K562 (cell line): ENCODE measurements around the gene HSPE1. TPM values are rescaled to one million over a fixed set of nuclear protein-coding genes. Genes with fewer than 3 reads are reported as not detected.

Experiments used
- ATAC-seq: fragments of 200-7000 bp; cut with Tn5 transposase; 3 replicates; pipeline ENCODE4 v1.9.1; 2020; ENCODE audit warnings: moderate library complexity
- BruUV-seq: library from RNA; stranded (reverse); fragments of 400-500 nt; replicated peaks from 2 replicates; lab custom pipeline; 2021; lab: Mats Ljungman, UMichigan
- CTCF ChIA-PET: fragments of 300-600 bp; formaldehyde crosslinking; extraction: SDS; loops from one replicate; lab custom pipeline; 2021; ENCODE audit warnings: low intra/inter-chr PET ratio; lab: Yijun Ruan, JAX
- POLR2A ChIA-PET: fragments of 300-600, 350-650 bp; sonication (Branson Sonifier 250); formaldehyde crosslinking; extraction: SDS; loops from one replicate; lab custom pipeline; 2021; ENCODE audit warnings: antibody characterized with exemption, inconsistent platforms; lab: Yijun Ruan, JAX
- DNase-seq, 4 experiments: peaks; one replicate each; pipeline versions ENCODE4 v3.0.0 to v3.0.0-alpha.2; 2011 to 2018; ENCODE audit warnings: low spot score in 3 of 4, mixed read lengths in 3 of 4; ENCODE audit errors: extremely low read depth in 1 of 4
- FAIRE-seq: peaks from 2 replicates; lab custom pipeline; 2011; peaks lifted over from hg19 to GRCh38; lab: Jason Lieb, UNC
- H2AFZ ChIP-seq: 2 replicates; pipeline ENCODE4 v1.6.0; 2011; ENCODE audit warnings: low read depth, low read length, control low read depth, inconsistent platforms
- H3K27ac ChIP-seq: fragments of 200-600 bp; 3 replicates; pipeline ENCODE4 v1.8.0; 2011; ENCODE audit warnings: low read depth, mild to moderate bottlenecking, control low read depth, inconsistent platforms, low read length, moderate library complexity, mixed read lengths; ENCODE audit errors: extremely low read depth
- H3K27me3 ChIP-seq, 2 experiments: fragments of 300-600 bp in 1 of 2; 2 replicates in 1 of 2; 3 replicates in 1 of 2; pipeline versions ENCODE4 v1.6.0 to v1.8.0; 2011; ENCODE audit warnings: inconsistent platforms in 2 of 2, low read length in 2 of 2, mild to moderate bottlenecking in 1 of 2, mixed read lengths in 1 of 2, moderate library complexity in 1 of 2; ENCODE audit not compliant: control insufficient read depth in 2 of 2, insufficient read depth in 2 of 2
- H3K36me3 ChIP-seq: fragments of 300-600 bp; 3 replicates; pipeline ENCODE4 v1.8.0; 2011; ENCODE audit warnings: mild to moderate bottlenecking, low read length, inconsistent platforms; ENCODE audit not compliant: control insufficient read depth, insufficient read depth
- H3K4me1 ChIP-seq, 2 experiments: fragments of 200-600 bp in 1 of 2; replicated peaks in 1 of 2; 2 replicates in 1 of 2; 3 replicates in 1 of 2; pipeline versions ENCODE4 v1.5.1 to v1.8.0; 2011; ENCODE audit warnings: inconsistent platforms in 2 of 2, low read length in 2 of 2, mild to moderate bottlenecking in 1 of 2, mixed read lengths in 1 of 2, moderate library complexity in 1 of 2; ENCODE audit not compliant: control insufficient read depth in 2 of 2, insufficient read depth in 2 of 2
- H3K4me2 ChIP-seq: 2 replicates; pipeline ENCODE4 v1.6.1; 2011; ENCODE audit warnings: low read length, control low read depth, inconsistent platforms, mixed read lengths; ENCODE audit not compliant: insufficient read depth
- H3K4me3 ChIP-seq: fragments of 200-600 bp; sonication (generic), shearing (Covaris generic); 2 replicates; pipeline ENCODE4 v1.5.1; 2016; ENCODE audit warnings: control low read depth, inconsistent platforms
- H3K79me2 ChIP-seq: fragments of 200-600 bp; 3 replicates; pipeline ENCODE4 v1.8.0; 2011; ENCODE audit warnings: low read length, inconsistent platforms; ENCODE audit not compliant: control insufficient read depth, insufficient read depth
- H3K9ac ChIP-seq, 2 experiments: 2 replicates each; pipeline versions ENCODE4 v1.6.0 to v1.6.1; 2011; ENCODE audit warnings: low read depth in 2 of 2, low read length in 2 of 2, control low read depth in 1 of 2, inconsistent platforms in 1 of 2, mild to moderate bottlenecking in 1 of 2, mixed read lengths in 1 of 2; ENCODE audit not compliant: insufficient read depth in 1 of 2
- H3K9me1 ChIP-seq: one replicate; pipeline ENCODE4 v1.6.0; 2011; ENCODE audit warnings: inconsistent platforms, mild to moderate bottlenecking, low read length, moderate library complexity; ENCODE audit not compliant: control insufficient read depth, insufficient read depth
- H3K9me3 ChIP-seq: replicated peaks from 2 replicates; pipeline ENCODE4 v1.5.1; 2011; ENCODE audit warnings: low read depth, low read length, inconsistent platforms; ENCODE audit not compliant: control insufficient read depth, insufficient read depth
- H4K20me1 ChIP-seq: replicated peaks from 2 replicates; pipeline ENCODE4 v1.6.1; 2011; ENCODE audit warnings: low read length, inconsistent platforms, mixed read lengths; ENCODE audit not compliant: control insufficient read depth, insufficient read depth
- BCOR ChIP-seq: fragments of 450-650 bp; IDR thresholded peaks from 2 replicates; pipeline ENCODE4 v1.6.1; 2016
- EHMT2 ChIP-seq: fragments of 450-650 bp; IDR thresholded peaks from 2 replicates; pipeline ENCODE4 v1.6.1; 2018; ENCODE audit warnings: antibody characterized with exemption
- SNRNP70 ChIP-seq: fragments of 200-400 bp; formaldehyde crosslinking; optimal IDR thresholded peaks from 2 replicates; pipeline ENCODE3; 2017; ENCODE audit warnings: low read depth, low read length
- STAG1 ChIP-seq: sonication (generic); formaldehyde crosslinking; IDR thresholded peaks from 2 replicates; pipeline ENCODE4 v1.5.0; 2020; ENCODE audit warnings: missing genetic modification reagents, borderline replicate concordance
- STAT5B ChIP-seq: fragments of 250-450 bp; sonication (Bioruptor Pico); IDR thresholded peaks from 2 replicates; pipeline ENCODE4 v1.8.0; 2021; ENCODE audit warnings: mild to moderate bottlenecking, inconsistent platforms
- WGBS: fragments of 100-300 bp; shearing (Covaris generic); methylation state at CpG from one replicate; pipeline ENCODE4 v1.1.6; 2016; ENCODE audit warnings: low coverage, mixed read lengths; ENCODE audit not compliant: insufficient coverage; ENCODE audit errors: missing lambda C conversion rate; 5-methylcytosine and 5-hydroxymethylcytosine counted together
- in situ Hi-C: fragments of 300-500 bp; cut with MboI; formaldehyde crosslinking; loops from 4 replicates; pipeline ENCODE4 v1.15.0; 2018; ENCODE audit warnings: inconsistent platforms, mixed read lengths
- intact Hi-C: fragments of 100-400 bp; cut with micrococcal nuclease; formaldehyde crosslinking; loops from 2 replicates; pipeline ENCODE4 v1.14.2; 2022
- polyA plus RNA-seq, 8 experiments: library from polyadenylated mRNA; depleted of rRNA in 4 of 8; stranded (reverse) in 5 of 8; unstranded in 3 of 8; fragments of >200 nt; fragmentation: Nextera tagmentation in 2 of 8; fragmentation: Illumina TruSeq in 1 of 8; extraction: Ambion mirVana in 2 of 8; extraction: Trizol in 1 of 8; gene quantifications; 2 replicates each; pipeline versions ENCODE4 v1.2.1 to v1.2.3, GENCODE V29; 2011 to 2014; ENCODE audit warnings: inconsistent platforms in 1 of 8, missing spikeins in 1 of 8
- total RNA-seq, 7 experiments: library from RNA; depleted of rRNA in 6 of 7; stranded (reverse); fragments of >200 nt in 6 of 7; fragmentation: Illumina TruSeq in 2 of 7; extraction: Trizol in 2 of 7; gene quantifications; 2 replicates each; pipeline versions ENCODE4 v1.2.1 to v1.2.3, GENCODE V29; 2011 to 2021; ENCODE audit warnings: low replicate concordance in 1 of 7
- TF ChIP-seq, protein P1 (sequence below), 2 experiments: fragments of 150-350 bp in 1 of 2; IDR thresholded peaks; 2 replicates each; pipeline ENCODE4 v1.6.1; 2012 to 2016; ENCODE audit warnings: low read depth in 2 of 2, low read length in 2 of 2, mild to moderate bottlenecking in 1 of 2, moderate library complexity in 1 of 2

HSPE1 gene
- total and polyA plus RNA-seq, 9 of the 15 experiments (the other 6 are each of a cell fraction or from before 2014, with no cell fraction given), result 223 to 1,007 (median 612) TPM

DNA sequence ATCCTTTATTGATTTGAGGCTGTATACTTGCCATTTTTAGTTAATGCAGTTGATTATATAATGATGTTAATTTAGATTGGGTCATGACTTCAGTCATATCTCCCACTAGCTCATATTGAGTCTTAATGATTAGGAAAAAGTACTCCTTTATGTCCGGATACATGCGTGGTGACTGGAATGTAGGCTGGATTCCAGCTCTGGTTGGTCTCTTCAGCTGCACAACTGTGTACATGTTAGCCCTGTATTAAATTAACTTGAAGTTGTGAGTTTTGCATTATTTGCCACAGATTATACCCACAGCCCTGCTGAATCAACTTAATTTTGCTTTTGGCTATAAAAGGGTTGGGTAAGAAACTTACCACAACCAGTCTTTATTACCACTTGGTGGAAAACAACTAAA is 38.2 kb downstream of the HSPE1 start:
- H3K4me3 ChIP-seq, result no peak overlapping the region
- H3K27me3 ChIP-seq, result no peaks in the 10 kb centered on the region
- DNase-seq, result no peak
- intact Hi-C loops (no loop called here), in situ Hi-C loops (no loop called here)
- no peak overlapping the region for H3K27ac ChIP-seq
- ATAC-seq, result no peak
- POLR2A ChIA-PET, result interaction anchor here (0.6 kb wide), 1 partner anchor 24 kb away, joined by 3 read pairs; no protein-coding TSS in a partner anchor
- no peak for FAIRE-seq
- peaks cover 5% of the 10 kb centered on the region; the same call in 2 of the 3 replicates for H3K79me2 ChIP-seq
- no peak overlapping the region for H3K4me2 ChIP-seq
- H3K9me1 ChIP-seq, result no peaks in the 10 kb centered on the region
- no peaks in the 10 kb centered on the region for H4K20me1 ChIP-seq
- WGBS, result 80% methylated on average over 2 of the region's 2 CpGs
- no peak for TF ChIP-seq EHMT2
- no peak for TF ChIP-seq BCOR
- TF ChIP-seq SNRNP70, result no peak
- no peak for TF ChIP-seq STAT5B (CRISPR knock-in tag)
- no peak for TF ChIP-seq STAG1 (CRISPR knock-in tag)
- TF ChIP-seq, protein P1, sequence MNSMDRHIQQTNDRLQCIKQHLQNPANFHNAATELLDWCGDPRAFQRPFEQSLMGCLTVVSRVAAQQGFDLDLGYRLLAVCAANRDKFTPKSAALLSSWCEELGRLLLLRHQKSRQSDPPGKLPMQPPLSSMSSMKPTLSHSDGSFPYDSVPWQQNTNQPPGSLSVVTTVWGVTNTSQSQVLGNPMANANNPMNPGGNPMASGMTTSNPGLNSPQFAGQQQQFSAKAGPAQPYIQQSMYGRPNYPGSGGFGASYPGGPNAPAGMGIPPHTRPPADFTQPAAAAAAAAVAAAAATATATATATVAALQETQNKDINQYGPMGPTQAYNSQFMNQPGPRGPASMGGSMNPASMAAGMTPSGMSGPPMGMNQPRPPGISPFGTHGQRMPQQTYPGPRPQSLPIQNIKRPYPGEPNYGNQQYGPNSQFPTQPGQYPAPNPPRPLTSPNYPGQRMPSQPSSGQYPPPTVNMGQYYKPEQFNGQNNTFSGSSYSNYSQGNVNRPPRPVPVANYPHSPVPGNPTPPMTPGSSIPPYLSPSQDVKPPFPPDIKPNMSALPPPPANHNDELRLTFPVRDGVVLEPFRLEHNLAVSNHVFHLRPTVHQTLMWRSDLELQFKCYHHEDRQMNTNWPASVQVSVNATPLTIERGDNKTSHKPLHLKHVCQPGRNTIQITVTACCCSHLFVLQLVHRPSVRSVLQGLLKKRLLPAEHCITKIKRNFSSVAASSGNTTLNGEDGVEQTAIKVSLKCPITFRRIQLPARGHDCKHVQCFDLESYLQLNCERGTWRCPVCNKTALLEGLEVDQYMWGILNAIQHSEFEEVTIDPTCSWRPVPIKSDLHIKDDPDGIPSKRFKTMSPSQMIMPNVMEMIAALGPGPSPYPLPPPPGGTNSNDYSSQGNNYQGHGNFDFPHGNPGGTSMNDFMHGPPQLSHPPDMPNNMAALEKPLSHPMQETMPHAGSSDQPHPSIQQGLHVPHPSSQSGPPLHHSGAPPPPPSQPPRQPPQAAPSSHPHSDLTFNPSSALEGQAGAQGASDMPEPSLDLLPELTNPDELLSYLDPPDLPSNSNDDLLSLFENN (IDR thresholded peaks at IDR 0.05; ENCODE audit: low read depth in 2 of 2, low read length in 2 of 2), result no peak
- TF ChIP-seq, all 486 proteins: peak for 0
- Histone ChIP-seq H3K9me3 (no peaks in the 10 kb centered on the region), H3K36me3 (peaks cover 57% of the 10 kb centered on the region; the same call in 2 of the 3 replicates), H2AFZ (no peak overlapping the region), H3K4me1 (no peaks in the 10 kb centered on the region), H3K9ac (no peak overlapping the region)
- no TSS peak for BruUV-seq
- CTCF ChIA-PET, result no interaction called here
